ENCODE data around the gene CCNK.

DNA sequence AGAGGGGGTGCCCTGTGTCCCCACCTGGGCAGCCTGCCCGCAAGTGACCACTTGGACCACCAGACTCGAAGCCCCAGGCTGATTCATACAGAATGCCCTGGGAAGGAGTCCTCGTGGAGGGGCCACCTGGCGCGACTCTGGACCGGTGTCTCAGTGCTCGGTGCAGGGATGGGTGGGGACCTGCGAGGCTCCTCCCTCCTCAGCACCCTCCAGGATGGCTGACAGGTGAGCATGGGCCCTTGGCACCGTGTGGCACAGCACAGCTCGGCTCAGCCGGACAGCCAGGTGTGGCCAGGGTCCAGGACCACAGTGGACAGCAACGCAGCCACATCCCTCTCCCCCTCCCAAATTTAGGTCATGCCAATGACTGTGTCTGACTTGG is 44.5 kb downstream of the CCNK start:
- TF ChIP-seq POLR2A (IDR thresholded peaks at IDR 0.05; ENCODE audit: low read length) (no peak), GATA1 (IDR thresholded peaks at IDR 0.05; ENCODE audit: low read depth, low read length) (no peak)
